Measurements from ENCODE around the gene ARMC5.

Gene ARMC5

GRCh38 chr16:31491778-31492418 is 32.6 kb downstream of the ARMC5 start:
- no peak for DNase-seq (ENCODE audit: low spot score)
- in situ Hi-C loops (cut with MboI; ENCODE audit: low pct_unique_long_range_greater_than_20kb, low sequenced_read_pairs, unreplicated experiment): no loop called here
- TF ChIP-seq, protein P1, sequence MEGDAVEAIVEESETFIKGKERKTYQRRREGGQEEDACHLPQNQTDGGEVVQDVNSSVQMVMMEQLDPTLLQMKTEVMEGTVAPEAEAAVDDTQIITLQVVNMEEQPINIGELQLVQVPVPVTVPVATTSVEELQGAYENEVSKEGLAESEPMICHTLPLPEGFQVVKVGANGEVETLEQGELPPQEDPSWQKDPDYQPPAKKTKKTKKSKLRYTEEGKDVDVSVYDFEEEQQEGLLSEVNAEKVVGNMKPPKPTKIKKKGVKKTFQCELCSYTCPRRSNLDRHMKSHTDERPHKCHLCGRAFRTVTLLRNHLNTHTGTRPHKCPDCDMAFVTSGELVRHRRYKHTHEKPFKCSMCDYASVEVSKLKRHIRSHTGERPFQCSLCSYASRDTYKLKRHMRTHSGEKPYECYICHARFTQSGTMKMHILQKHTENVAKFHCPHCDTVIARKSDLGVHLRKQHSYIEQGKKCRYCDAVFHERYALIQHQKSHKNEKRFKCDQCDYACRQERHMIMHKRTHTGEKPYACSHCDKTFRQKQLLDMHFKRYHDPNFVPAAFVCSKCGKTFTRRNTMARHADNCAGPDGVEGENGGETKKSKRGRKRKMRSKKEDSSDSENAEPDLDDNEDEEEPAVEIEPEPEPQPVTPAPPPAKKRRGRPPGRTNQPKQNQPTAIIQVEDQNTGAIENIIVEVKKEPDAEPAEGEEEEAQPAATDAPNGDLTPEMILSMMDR (IDR thresholded peaks at IDR 0.05; ENCODE audit: extremely low read depth, insufficient read depth, missing control alignments): no peak

GRCh38 chr16:31493506-31494125 is 34.3 kb downstream of the ARMC5 start:
- DNase-seq (ENCODE audit: low spot score): no peak
- TF ChIP-seq, protein P1 (IDR thresholded peaks at IDR 0.05; ENCODE audit: extremely low read depth, insufficient read depth, missing control alignments): no peak
- in situ Hi-C loops (cut with MboI; ENCODE audit: low pct_unique_long_range_greater_than_20kb, low sequenced_read_pairs, unreplicated experiment): no loop called here

DNA sequence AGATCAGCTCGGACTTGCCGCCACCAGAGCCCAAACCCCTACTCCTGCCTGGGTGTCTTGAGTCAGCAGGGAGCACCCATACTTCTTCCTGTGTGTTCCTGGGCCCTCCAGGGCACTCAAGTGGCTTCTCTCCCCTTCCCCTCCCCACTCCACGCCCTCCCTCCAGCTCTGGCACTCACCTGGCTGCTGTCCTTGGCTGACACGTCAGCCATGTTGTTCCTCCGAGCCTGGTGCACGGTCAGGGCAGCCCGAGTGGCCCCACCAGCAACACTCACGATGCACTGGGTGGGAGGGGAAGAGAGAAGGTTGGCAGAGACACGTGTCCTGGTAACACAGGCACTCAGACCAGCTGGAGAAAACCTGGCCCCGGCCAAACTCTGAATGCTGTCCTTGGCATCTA is 37.4 kb downstream of the ARMC5 start:
- TF ChIP-seq, protein P1 (IDR thresholded peaks at IDR 0.05; ENCODE audit: extremely low read depth, insufficient read depth, missing control alignments): no peak
- no peak for DNase-seq (ENCODE audit: low spot score)
- in situ Hi-C loops (cut with MboI; ENCODE audit: low pct_unique_long_range_greater_than_20kb, low sequenced_read_pairs, unreplicated experiment): no loop called here

GRCh38 chr16:31498493-31498892 is 39.2 kb downstream of the ARMC5 start:
- TF ChIP-seq, protein P1 (IDR thresholded peaks at IDR 0.05; ENCODE audit: extremely low read depth, insufficient read depth, missing control alignments): no peak
- in situ Hi-C loops (cut with MboI; ENCODE audit: low pct_unique_long_range_greater_than_20kb, low sequenced_read_pairs, unreplicated experiment): no loop called here
- no peak for DNase-seq (ENCODE audit: low spot score)

DNA sequence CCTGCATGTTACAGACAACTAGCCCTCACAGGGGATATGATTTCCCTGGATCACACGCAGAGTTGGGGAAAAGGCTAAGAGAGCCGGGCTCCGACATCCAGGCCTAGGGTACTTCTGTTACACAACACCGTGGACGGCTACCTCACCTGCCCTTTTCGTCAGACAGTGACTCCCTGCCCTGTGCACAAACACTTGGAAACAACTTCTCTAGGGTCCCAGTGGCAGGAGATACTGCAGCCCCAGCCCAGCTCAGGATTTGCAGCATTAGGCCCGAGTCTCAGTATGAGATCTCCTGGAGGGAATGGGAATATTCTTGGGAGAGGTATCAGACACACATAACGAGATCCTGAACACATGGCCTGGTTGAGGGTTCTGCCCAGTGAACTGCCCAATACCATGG is 40.6 kb downstream of the ARMC5 start:
- in situ Hi-C loops (cut with MboI; ENCODE audit: low pct_unique_long_range_greater_than_20kb, low sequenced_read_pairs, unreplicated experiment): loop anchor here (25.0 kb wide), 1 partner anchor 212 kb away; a partner anchor contains a TSS
- TF ChIP-seq, protein P1 (IDR thresholded peaks at IDR 0.05; ENCODE audit: extremely low read depth, insufficient read depth, missing control alignments): no peak

DNA sequence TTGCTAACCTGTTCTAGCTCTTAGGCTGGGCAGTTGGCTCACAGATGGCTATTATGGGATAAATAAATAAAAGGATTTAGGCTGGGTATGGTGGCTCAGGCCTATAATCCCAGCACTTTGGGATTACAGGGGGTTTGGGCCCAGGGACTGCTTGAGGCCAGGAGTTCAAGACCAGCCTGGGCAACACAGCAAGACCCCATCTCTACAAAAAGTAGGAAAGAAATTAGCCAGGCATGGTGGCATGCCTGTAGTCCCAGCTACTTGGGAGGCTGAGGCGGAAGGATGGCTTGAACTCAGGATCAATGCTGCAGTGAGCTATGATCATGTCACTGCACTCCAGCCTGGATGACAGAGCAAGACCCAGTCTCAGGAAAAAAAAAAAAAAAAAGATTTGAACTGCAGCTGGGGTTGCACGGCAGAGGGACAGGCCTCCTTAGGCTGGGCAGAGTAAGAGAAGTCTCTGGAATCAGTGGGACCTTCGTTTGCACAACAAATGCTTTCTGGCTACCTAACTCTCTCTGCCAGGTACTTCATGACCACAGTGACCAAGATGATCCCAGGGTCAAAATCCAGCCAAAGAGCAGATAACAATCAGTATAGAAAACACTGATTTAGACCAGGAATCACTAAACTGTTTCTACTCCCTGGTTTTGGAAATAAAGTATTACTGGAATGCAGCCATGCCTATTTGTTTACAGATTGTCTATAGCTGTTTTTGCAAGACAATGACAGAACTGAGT is 42.1 kb downstream of the ARMC5 start:
- TF ChIP-seq, protein P1 (IDR thresholded peaks at IDR 0.05; ENCODE audit: extremely low read depth, insufficient read depth, missing control alignments): no peak
- in situ Hi-C loops (cut with MboI; ENCODE audit: low pct_unique_long_range_greater_than_20kb, low sequenced_read_pairs, unreplicated experiment): loop anchor here (25.0 kb wide), 1 partner anchor 211 kb away; a partner anchor contains a TSS
- DNase-seq (ENCODE audit: low spot score): no peak

More for the DNA sequence above, 40.6 kb downstream of the ARMC5 start:
- DNase-seq (ENCODE audit: low spot score): no peak
